ENCODE data around the gene HOXA13.

DNA sequence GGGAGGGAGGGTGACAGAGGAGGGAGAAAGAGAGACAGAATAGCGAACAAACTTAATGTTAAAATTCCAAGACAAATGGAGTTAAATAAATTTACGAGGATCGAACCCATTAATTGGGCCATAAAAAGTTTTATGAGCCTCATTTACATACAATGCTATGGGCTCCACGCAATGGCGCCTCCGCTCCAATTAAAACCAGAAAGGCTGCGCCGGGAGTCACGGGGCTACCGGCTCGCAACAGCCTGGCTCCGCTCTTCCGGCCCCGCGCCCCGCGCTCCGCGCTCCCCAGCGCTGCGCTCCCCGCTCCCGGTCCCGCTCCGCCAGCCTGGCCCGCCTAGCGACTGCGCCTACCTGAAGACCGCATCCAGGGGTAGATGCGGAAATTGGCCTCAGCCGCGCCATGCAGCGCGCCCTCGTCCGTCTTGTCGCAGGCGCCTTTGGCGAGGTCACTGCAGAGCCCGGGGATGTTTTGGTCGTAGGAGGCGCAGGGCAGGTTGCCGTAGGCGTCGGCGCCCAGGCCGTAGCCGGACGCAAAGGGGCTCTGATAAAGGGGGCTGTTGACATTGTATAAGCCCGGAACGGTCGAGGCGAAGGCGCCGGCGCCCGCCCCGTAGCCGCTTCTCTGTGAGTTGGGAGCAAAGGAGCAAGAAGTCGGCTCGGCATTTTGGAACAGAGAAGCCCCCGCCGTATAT, 43.9 kb downstream of the HOXA13 start:
- TF ChIP-seq, protein P1, sequence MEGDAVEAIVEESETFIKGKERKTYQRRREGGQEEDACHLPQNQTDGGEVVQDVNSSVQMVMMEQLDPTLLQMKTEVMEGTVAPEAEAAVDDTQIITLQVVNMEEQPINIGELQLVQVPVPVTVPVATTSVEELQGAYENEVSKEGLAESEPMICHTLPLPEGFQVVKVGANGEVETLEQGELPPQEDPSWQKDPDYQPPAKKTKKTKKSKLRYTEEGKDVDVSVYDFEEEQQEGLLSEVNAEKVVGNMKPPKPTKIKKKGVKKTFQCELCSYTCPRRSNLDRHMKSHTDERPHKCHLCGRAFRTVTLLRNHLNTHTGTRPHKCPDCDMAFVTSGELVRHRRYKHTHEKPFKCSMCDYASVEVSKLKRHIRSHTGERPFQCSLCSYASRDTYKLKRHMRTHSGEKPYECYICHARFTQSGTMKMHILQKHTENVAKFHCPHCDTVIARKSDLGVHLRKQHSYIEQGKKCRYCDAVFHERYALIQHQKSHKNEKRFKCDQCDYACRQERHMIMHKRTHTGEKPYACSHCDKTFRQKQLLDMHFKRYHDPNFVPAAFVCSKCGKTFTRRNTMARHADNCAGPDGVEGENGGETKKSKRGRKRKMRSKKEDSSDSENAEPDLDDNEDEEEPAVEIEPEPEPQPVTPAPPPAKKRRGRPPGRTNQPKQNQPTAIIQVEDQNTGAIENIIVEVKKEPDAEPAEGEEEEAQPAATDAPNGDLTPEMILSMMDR (IDR thresholded peaks at IDR 0.05; ENCODE audit: low read depth, low read length), result no peak
- TF ChIP-seq EZH2phosphoT487 (IDR thresholded peaks at IDR 0.05; ENCODE audit: low read depth), result no peak
